ENCODE measurements around the gene EIF4A3.

Gene EIF4A3

DNA sequence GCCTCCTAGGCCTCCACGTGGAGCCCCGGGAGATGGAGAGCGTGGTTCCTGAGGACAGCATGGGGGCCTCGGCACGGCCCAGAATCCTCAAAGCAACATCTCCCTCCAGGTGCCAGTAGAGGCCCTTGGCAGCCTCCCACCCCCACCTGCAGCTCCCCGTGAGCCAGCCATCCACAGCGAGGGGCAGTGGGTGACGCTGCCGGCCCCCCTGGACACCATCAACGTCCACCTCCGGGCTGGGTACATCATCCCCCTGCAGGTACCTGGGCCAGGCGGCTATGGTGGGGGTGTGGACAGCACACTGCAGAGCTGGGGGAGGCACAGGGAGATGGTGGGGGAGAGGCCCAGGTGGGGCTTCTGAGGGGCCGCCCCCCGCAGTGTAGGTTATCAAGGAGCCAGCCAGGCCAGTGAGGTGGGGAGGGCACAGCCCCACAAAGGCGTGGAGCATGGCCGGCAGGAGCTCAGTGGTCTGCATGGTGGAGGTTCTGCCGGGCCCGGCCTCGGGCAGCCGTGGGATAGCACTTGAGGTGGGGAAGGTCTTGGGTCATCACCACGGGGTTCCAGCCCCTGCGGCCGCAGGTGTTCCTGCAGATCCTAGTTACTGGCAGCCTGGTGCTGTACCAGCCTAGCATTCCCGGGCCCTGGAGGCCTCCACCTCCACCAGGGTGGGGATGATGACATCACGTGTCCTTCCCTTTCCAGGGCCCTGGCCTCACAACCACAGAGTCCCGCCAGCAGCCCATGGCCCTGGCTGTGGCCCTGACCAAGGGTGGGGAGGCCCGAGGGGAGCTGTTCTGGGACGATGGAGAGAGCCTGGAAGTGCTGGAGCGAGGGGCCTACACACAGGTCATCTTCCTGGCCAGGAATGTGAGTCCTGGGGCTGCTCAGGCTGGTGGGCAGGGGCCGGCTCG, 29.2 kb downstream of the EIF4A3 start:
- DNase-seq (ENCODE audit: extremely low spot score): no peak
- ChIA-PET CTCF (no interaction called here), POLR2A (interaction anchor here (1.2 to 8.6 kb wide), 2 partner anchors 14 to 16 kb away, joined by 3 to 51 read pairs; partner anchors contain the start of gene GAA)
- TF ChIP-seq CTBP1 (IDR thresholded peaks at IDR 0.05; ENCODE audit: borderline replicate concordance) (no peak), ARNT (IDR thresholded peaks at IDR 0.05) (no peak), SUZ12 (IDR thresholded peaks at IDR 0.05) (no peak), TARDBP (IDR thresholded peaks at IDR 0.05) (no peak), L3MBTL2 (conservative IDR thresholded peaks at IDR 0.05) (no peak), PKNOX1 (IDR thresholded peaks at IDR 0.05) (no peak), ELF4 (IDR thresholded peaks at IDR 0.05) (no peak), FOXK2 (IDR thresholded peaks at IDR 0.05) (no peak), ZNF384 (IDR thresholded peaks at IDR 0.05) (no peak), LEF1 (IDR thresholded peaks at IDR 0.05; ENCODE audit: borderline replicate concordance) (no peak)

- TF ChIP-seq TARDBP (IDR thresholded peaks at IDR 0.05): no peak
- no peak for TF ChIP-seq FOXA1 (IDR thresholded peaks at IDR 0.05)
- no peak for TF ChIP-seq LEF1 (IDR thresholded peaks at IDR 0.05; ENCODE audit: borderline replicate concordance)
- no peak for TF ChIP-seq FOXM1 (IDR thresholded peaks at IDR 0.05; ENCODE audit: borderline replicate concordance)
- TF ChIP-seq CTBP1 (IDR thresholded peaks at IDR 0.05; ENCODE audit: borderline replicate concordance): no peak
- no peak for TF ChIP-seq SUZ12 (IDR thresholded peaks at IDR 0.05)
- no peak for TF ChIP-seq HDGF (IDR thresholded peaks at IDR 0.05; ENCODE audit: borderline replicate concordance)
- no peak for TF ChIP-seq ELF4 (IDR thresholded peaks at IDR 0.05)
- TF ChIP-seq ARNT (IDR thresholded peaks at IDR 0.05): no peak
- TF ChIP-seq PKNOX1 (IDR thresholded peaks at IDR 0.05): no peak
- TF ChIP-seq SP1 (IDR thresholded peaks at IDR 0.05): no peak
- no peak for TF ChIP-seq FOXK2 (IDR thresholded peaks at IDR 0.05)
- TF ChIP-seq NFRKB (IDR thresholded peaks at IDR 0.05): no peak
- no peak for TF ChIP-seq BHLHE40 (IDR thresholded peaks at IDR 0.05; ENCODE audit: borderline replicate concordance)
- no peak for DNase-seq (ENCODE audit: extremely low spot score)
- CTCF ChIA-PET: no interaction called here
- POLR2A ChIA-PET: interaction anchor here (1.2 to 8.6 kb wide), 2 partner anchors 15 to 29 kb away, joined by 4 to 51 read pairs; partner anchors contain the start of gene GAA
Observed at GRCh38 chr17:80116921-80117380, 30.0 kb downstream of the EIF4A3 start.

- DNase-seq (ENCODE audit: extremely low spot score): no peak
- no peak for TF ChIP-seq ZNF384 (IDR thresholded peaks at IDR 0.05)
- no peak for TF ChIP-seq PKNOX1 (IDR thresholded peaks at IDR 0.05)
- no peak for TF ChIP-seq CTBP1 (IDR thresholded peaks at IDR 0.05; ENCODE audit: borderline replicate concordance)
- no peak for TF ChIP-seq TARDBP (IDR thresholded peaks at IDR 0.05)
- TF ChIP-seq SP1 (IDR thresholded peaks at IDR 0.05): no peak
- no peak for TF ChIP-seq BHLHE40 (IDR thresholded peaks at IDR 0.05; ENCODE audit: borderline replicate concordance)
- ChIA-PET POLR2A (interaction anchor here (1.2 to 8.6 kb wide), 3 partner anchors 12 to 29 kb away, joined by 4 to 51 read pairs (median 4); partner anchors contain the start of gene GAA), CTCF (no interaction called here)
Observed at GRCh38 chr17:80116276-80116920, 30.5 kb downstream of the EIF4A3 start.

- no peak for DNase-seq (ENCODE audit: extremely low spot score)
- POLR2A ChIA-PET: interaction anchor here (1.6 to 8.6 kb wide), 2 partner anchors 11 to 13 kb away, joined by 4 to 51 read pairs; partner anchors contain the start of gene GAA
- CTCF ChIA-PET: interaction anchor here (1.0 kb wide), 1 partner anchor 14 kb away, joined by 3 read pairs; the partner anchor contains the start of gene GAA
- TF ChIP-seq SUZ12 (IDR thresholded peaks at IDR 0.05): no peak
- TF ChIP-seq PKNOX1 (IDR thresholded peaks at IDR 0.05): no peak
- TF ChIP-seq ZNF384 (IDR thresholded peaks at IDR 0.05): no peak
- TF ChIP-seq LEF1 (IDR thresholded peaks at IDR 0.05; ENCODE audit: borderline replicate concordance): no peak
- TF ChIP-seq FOXA1 (IDR thresholded peaks at IDR 0.05): no peak
- no peak for TF ChIP-seq ELF4 (IDR thresholded peaks at IDR 0.05)
- TF ChIP-seq L3MBTL2 (conservative IDR thresholded peaks at IDR 0.05): no peak
- no peak for TF ChIP-seq NFRKB (IDR thresholded peaks at IDR 0.05)
- TF ChIP-seq FOXM1 (IDR thresholded peaks at IDR 0.05; ENCODE audit: borderline replicate concordance): no peak
Observed at GRCh38 chr17:80115159-80115558, 31.8 kb downstream of the EIF4A3 start.

DNA sequence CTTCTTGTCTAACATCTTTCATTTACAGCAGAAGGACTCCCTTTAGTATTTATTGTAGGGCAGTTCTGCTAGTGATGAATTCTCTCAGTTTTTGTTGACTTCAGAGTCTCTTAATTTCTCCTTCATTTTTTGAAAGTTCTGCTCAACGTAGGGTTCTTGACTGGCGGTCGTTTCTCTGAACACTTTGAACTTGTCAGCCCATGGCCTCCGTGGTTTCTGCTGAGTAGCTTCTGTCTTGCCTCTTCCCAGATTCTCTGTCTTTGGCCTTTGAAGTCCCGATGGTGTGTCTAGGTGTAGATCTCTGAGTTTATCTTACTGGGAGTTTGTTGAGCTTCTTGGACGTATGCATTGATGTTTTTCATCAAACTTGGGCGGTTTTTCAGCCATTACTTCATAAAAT, 32.2 kb downstream of the EIF4A3 start:
- DNase-seq (ENCODE audit: extremely low spot score): no peak
- CTCF ChIA-PET: interaction anchor here (1.0 to 1.9 kb wide), 2 partner anchors 13 kb away, joined by 3 to 7 read pairs; partner anchors contain the start of gene GAA
- TF ChIP-seq L3MBTL2 (conservative IDR thresholded peaks at IDR 0.05): no peak
- TF ChIP-seq SP1 (IDR thresholded peaks at IDR 0.05): no peak
- TF ChIP-seq HDGF (IDR thresholded peaks at IDR 0.05; ENCODE audit: borderline replicate concordance): no peak
- no peak for TF ChIP-seq BHLHE40 (IDR thresholded peaks at IDR 0.05; ENCODE audit: borderline replicate concordance)
- POLR2A ChIA-PET: interaction anchor here (1.6 to 8.6 kb wide), 2 partner anchors 11 to 13 kb away, joined by 4 to 51 read pairs; partner anchors contain the start of gene GAA
